BLaER1 treated with 17β-estradiol and CSF1 and Interleukin-3, amounts not matched to agents 10 nM and 100 nM (cell line): ENCODE data around the gene DKK3.

Experiments
- H3K27ac ChIP-seq, 11 experiments: shearing (Covaris generic); formaldehyde crosslinking; 2 replicates each; pipeline ENCODE4 v1.8.1; 2022
- H3K27me3 ChIP-seq, 11 experiments: shearing (Covaris generic); formaldehyde crosslinking; 2 replicates each; pipeline ENCODE4 v1.8.1; 2022
- H3K36me3 ChIP-seq, 11 experiments: shearing (Covaris generic); formaldehyde crosslinking; 2 replicates each; pipeline ENCODE4 v1.8.1; 2022
- H3K4me1 ChIP-seq, 10 experiments: shearing (Covaris generic); formaldehyde crosslinking; 2 replicates each; pipeline ENCODE4 v1.8.1; 2022
- H3K4me2 ChIP-seq, 11 experiments: shearing (Covaris generic); formaldehyde crosslinking; 2 replicates each; pipeline ENCODE4 v1.8.1; 2022
- H3K4me3 ChIP-seq, 10 experiments: shearing (Covaris generic); formaldehyde crosslinking; 2 replicates each; pipeline ENCODE4 v1.8.1; 2022
- H3K9ac ChIP-seq, 11 experiments: shearing (Covaris generic); formaldehyde crosslinking; 2 replicates each; pipeline ENCODE4 v1.8.1; 2022
- H3K9me3 ChIP-seq, 11 experiments: shearing (Covaris generic); formaldehyde crosslinking; replicated peaks in 1 of 11; 2 replicates each; pipeline ENCODE4 v1.8.1; 2022
- H4K20me1 ChIP-seq, 11 experiments: shearing (Covaris generic); formaldehyde crosslinking; 2 replicates each; pipeline ENCODE4 v1.8.1; 2022
- Cebpa-rat ChIP-seq, 11 experiments: shearing (Covaris generic); IDR thresholded peaks; 2 replicates each; pipeline ENCODE4 v1.8.1; 2022

DKK3 gene

GRCh38 chr11:11949482-11949881 lies 58.9 kb downstream of the DKK3 start:
- Histone ChIP-seq H3K4me3 (no peak overlapping the region), H3K27me3 (no peaks in the 10 kb centered on the region), H3K9me3 (no peaks in the 10 kb centered on the region), H3K27ac (no peak overlapping the region), H3K4me2 (no peak overlapping the region), H3K36me3 (peaks cover 85 to 100% (median 98%) of the 10 kb centered on the region in 11 experiments), H3K9ac (no peak overlapping the region), H3K4me1 (peaks cover 0 to 20% (median 0%) of the 10 kb centered on the region in 10 experiments; a peak in 4 of 20 replicates), H4K20me1 (no peaks in the 10 kb centered on the region; a peak in 1 of 22 replicates)
- TF ChIP-seq Cebpa-rat (IDR thresholded peaks at IDR 0.05) = no peak

DNA sequence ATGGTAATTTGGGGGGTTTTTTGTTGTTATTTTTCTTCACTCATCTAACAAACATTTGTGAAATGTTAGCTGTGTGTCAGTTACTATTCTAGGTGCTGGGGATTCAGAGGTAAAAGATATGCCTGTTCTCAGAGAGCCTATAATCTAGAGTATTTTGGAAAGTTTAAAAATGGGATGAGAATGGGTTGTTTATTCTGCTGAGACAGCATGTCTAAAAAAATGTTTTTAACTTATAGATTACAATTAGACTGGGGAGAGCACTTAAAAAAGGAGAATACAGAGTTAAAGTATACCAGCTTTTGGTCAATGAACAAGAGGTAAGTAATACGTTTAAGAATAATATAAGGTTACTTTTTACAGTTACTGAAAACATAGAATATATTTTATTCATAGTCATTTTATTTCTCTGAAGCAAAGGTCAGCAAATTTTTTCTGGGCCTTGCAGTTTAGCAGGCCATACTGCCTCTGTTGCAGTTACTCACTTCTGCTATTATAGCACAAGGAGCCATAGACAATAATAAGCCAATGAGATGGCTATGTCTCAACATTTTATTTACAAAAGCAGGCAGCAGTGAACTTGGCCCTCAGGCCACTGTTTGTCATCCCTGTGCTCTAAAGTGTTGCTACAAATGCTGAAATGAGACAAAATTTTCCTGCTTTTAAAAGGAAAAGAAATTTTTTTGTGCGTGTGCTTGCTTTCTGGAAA lies 60.0 kb downstream of the DKK3 start:
- Histone ChIP-seq H3K4me1 (peaks cover 0 to 20% (median 0%) of the 10 kb centered on the region in 10 experiments; a peak in 4 of 20 replicates), H3K27me3 (no peaks in the 10 kb centered on the region), H3K9me3 (no peaks in the 10 kb centered on the region), H3K27ac (peak overlapping the region in 1 of 11 experiments; percentile 10; a peak in 1 of 22 replicates), H3K4me3 (no peak overlapping the region), H3K36me3 (peaks cover 85 to 100% (median 98%) of the 10 kb centered on the region in 11 experiments), H4K20me1 (no peaks in the 10 kb centered on the region; a peak in 1 of 22 replicates), H3K9ac (no peak overlapping the region), H3K4me2 (0 out of 22 replicates have a peak overlapping the region, but pooled peaks of 1 of the 11 experiments have one; percentile 17)
- no peak for TF ChIP-seq Cebpa-rat (IDR thresholded peaks at IDR 0.05)

GRCh38 chr11:11947825-11948224 lies 60.6 kb downstream of the DKK3 start:
- Histone ChIP-seq H3K4me2 (no peak overlapping the region), H3K9ac (no peak overlapping the region), H3K36me3 (peaks cover 83 to 100% (median 96%) of the 10 kb centered on the region in 11 experiments), H3K4me1 (peaks cover 0 to 20% (median 0%) of the 10 kb centered on the region in 10 experiments; a peak in 4 of 20 replicates), H4K20me1 (no peaks in the 10 kb centered on the region; a peak in 1 of 22 replicates), H3K9me3 (no peaks in the 10 kb centered on the region), H3K27me3 (no peaks in the 10 kb centered on the region), H3K27ac (no peak overlapping the region), H3K4me3 (no peak overlapping the region)
- TF ChIP-seq Cebpa-rat (IDR thresholded peaks at IDR 0.05) = no peak

DNA sequence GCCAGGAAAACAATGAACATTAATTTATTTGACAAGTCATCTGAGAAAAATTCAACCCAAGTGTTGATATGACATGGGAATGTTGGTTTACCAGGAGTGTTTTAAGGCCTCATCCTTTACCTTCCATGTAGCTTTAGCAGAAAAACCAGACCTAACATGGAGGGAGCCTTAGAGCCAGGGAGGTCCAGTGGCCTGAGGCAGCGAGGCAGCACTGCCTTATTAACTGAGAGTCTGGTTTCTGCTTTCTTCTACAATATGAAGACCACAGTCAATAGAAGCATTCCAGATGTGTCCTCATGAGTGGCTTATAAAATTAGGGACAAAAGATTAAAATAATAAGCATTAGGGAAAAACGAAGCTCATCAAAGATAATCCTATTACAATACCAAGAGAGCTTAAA lies 61.5 kb downstream of the DKK3 start:
- Histone ChIP-seq H3K36me3 (peaks cover 83 to 100% (median 96%) of the 10 kb centered on the region in 11 experiments), H3K4me1 (peaks cover 0 to 20% (median 0%) of the 10 kb centered on the region in 10 experiments; a peak in 4 of 20 replicates), H3K9ac (no peak overlapping the region), H3K27ac (no peak overlapping the region), H3K4me2 (no peak overlapping the region), H3K9me3 (no peaks in the 10 kb centered on the region), H3K27me3 (no peaks in the 10 kb centered on the region), H4K20me1 (no peaks in the 10 kb centered on the region; a peak in 1 of 22 replicates), H3K4me3 (no peak overlapping the region)
- no peak for TF ChIP-seq Cebpa-rat (IDR thresholded peaks at IDR 0.05)

- Histone ChIP-seq H3K36me3 (peaks cover 83 to 100% (median 96%) of the 10 kb centered on the region in 11 experiments), H3K9ac (no peak overlapping the region), H4K20me1 (no peaks in the 10 kb centered on the region; a peak in 1 of 22 replicates), H3K4me1 (peaks cover 0 to 20% (median 0%) of the 10 kb centered on the region in 10 experiments; a peak in 4 of 20 replicates), H3K27me3 (no peaks in the 10 kb centered on the region), H3K27ac (no peak overlapping the region), H3K4me2 (no peak overlapping the region), H3K9me3 (no peaks in the 10 kb centered on the region), H3K4me3 (no peak overlapping the region)
- TF ChIP-seq Cebpa-rat (IDR thresholded peaks at IDR 0.05) = no peak
These were observed 62.2 kb downstream of the DKK3 start for GRCh38 chr11:11946180-11946579.

GRCh38 chr11:11944444-11944843 lies 64.0 kb downstream of the DKK3 start:
- H3K4me1 ChIP-seq = peaks cover 0 to 20% (median 0%) of the 10 kb centered on the region in 10 experiments; a peak in 4 of 20 replicates
- no peaks in the 10 kb centered on the region; a peak in 2 of 22 replicates for H4K20me1 ChIP-seq
- TF ChIP-seq Cebpa-rat (IDR thresholded peaks at IDR 0.05) = no peak
- H3K36me3 ChIP-seq = peaks cover 79 to 100% (median 94%) of the 10 kb centered on the region in 11 experiments
- H3K4me2 ChIP-seq = no peak overlapping the region
- H3K9me3 ChIP-seq = no peaks in the 10 kb centered on the region
- no peaks in the 10 kb centered on the region for H3K27me3 ChIP-seq
- H3K4me3 ChIP-seq = no peak overlapping the region
- no peak overlapping the region for H3K9ac ChIP-seq
- H3K27ac ChIP-seq = no peak overlapping the region

- H3K4me3 ChIP-seq = no peak overlapping the region
- no peak for TF ChIP-seq Cebpa-rat (IDR thresholded peaks at IDR 0.05)
- H3K36me3 ChIP-seq = peaks cover 78 to 100% (median 93%) of the 10 kb centered on the region in 11 experiments
These were observed 65.8 kb downstream of the DKK3 start for GRCh38 chr11:11942668-11943067.

DNA sequence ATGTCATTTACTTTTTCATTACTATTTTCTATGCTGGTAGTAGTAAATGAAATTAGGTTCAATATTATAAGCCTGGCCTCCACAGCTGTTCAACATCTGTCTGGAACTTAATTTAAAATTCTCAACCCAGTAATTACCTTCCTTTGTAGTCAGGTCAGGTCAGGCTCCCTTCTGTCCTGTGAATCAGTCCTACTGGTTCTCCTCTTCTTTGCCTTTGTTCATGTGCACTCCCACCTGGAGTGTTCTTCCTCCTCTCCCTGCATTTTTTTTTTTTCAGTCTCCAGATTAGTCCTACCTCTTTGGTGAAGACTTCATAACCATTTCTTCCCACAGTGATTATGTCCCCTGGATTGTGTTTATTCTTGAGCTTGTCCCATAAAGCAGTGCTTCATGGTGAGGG lies 67.9 kb downstream of the DKK3 start:
- Histone ChIP-seq H4K20me1 (no peaks in the 10 kb centered on the region; a peak in 2 of 22 replicates), H3K4me3 (no peak overlapping the region), H3K27me3 (no peaks in the 10 kb centered on the region), H3K4me1 (no peaks in the 10 kb centered on the region), H3K4me2 (no peak overlapping the region), H3K27ac (no peak overlapping the region), H3K9ac (no peak overlapping the region), H3K36me3 (peaks cover 69 to 100% (median 91%) of the 10 kb centered on the region in 11 experiments), H3K9me3 (no peaks in the 10 kb centered on the region)
- no peak for TF ChIP-seq Cebpa-rat (IDR thresholded peaks at IDR 0.05)

More at GRCh38 chr11:11942668-11943067, 65.8 kb downstream of the DKK3 start:
- Histone ChIP-seq H3K27me3 (no peaks in the 10 kb centered on the region), H3K4me2 (no peak overlapping the region), H3K4me1 (peaks cover 0 to 4% (median 0%) of the 10 kb centered on the region in 10 experiments; a peak in 1 of 20 replicates), H3K9me3 (no peaks in the 10 kb centered on the region), H3K27ac (no peak overlapping the region), H3K9ac (no peak overlapping the region), H4K20me1 (no peaks in the 10 kb centered on the region; a peak in 2 of 22 replicates)

DNA sequence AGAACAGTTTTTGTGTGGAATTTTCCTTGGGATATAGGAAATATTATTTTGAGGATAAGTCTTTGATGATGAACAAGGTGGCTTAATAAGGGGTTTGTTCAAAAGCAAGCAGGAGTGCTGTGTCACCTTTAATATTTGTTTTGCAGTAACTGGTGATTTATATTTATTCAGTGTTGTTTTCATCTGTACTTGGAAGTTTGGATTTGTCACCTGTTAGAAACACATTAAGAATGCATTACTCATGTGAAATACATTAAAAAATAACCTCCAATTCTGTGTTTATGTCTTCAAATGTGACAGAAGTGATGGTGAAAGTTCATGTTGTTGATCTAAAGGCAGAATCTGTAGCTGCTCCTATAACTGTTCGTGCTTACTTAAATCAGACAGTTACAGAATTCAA lies 70.5 kb downstream of the DKK3 start:
- Histone ChIP-seq H3K4me2 (no peak overlapping the region), H3K9ac (no peak overlapping the region), H3K9me3 (no peaks in the 10 kb centered on the region), H4K20me1 (no peaks in the 10 kb centered on the region; a peak in 1 of 22 replicates), H3K4me1 (no peaks in the 10 kb centered on the region), H3K4me3 (no peak overlapping the region), H3K36me3 (peaks cover 69 to 100% (median 93%) of the 10 kb centered on the region in 11 experiments), H3K27me3 (no peaks in the 10 kb centered on the region), H3K27ac (no peak overlapping the region)
- TF ChIP-seq Cebpa-rat (IDR thresholded peaks at IDR 0.05) = no peak
